Lower leg skin (tissue), 4 donors: ENCODE data around the gene MAGI2. TPM values are rescaled to one million over a fixed set of nuclear protein-coding genes. Genes with fewer than 3 reads are reported as not detected.
A peak's percentile ranks its signal among the peaks of the same experiment; 100 is the strongest.

Experiments
- DNase-seq, 2 donors: peaks; one replicate each; pipeline ENCODE4 v3.0.0-alpha.2; 2019; ENCODE audit warnings: low spot score in 2 of 2
- H3K4me3 ChIP-seq: fragments of 200-600 bp; sonication (generic); 2 replicates; pipeline ENCODE4 v1.5.1; 2017; ENCODE audit warnings: mild to moderate bottlenecking, low read depth; ENCODE audit not compliant: poor library complexity, severe bottlenecking
- POLR2A ChIP-seq, 2 donors: fragments of 450-650 bp; IDR thresholded peaks; one replicate each; pipeline ENCODE4 v1.6.1; 2016 to 2017; ENCODE audit warnings: antibody characterized with exemption in 2 of 2, mild to moderate bottlenecking in 1 of 2, moderate library complexity in 1 of 2
- WGBS, 2 donors: methylation state at CpG; one replicate each; pipeline ENCODE4 v1.1.5; 2018; 5-methylcytosine and 5-hydroxymethylcytosine counted together
- intact Hi-C: fragments of 100-400 bp; cut with DNase I; formaldehyde crosslinking; loops from one replicate; pipeline ENCODE4 v1.15.0; 2023; ENCODE audit warnings: low total_unique reads
- total RNA-seq, 4 donors: library from RNA; depleted of rRNA; stranded (reverse); fragments of >200 nt; gene quantifications; one replicate each; pipeline ENCODE4 v1.1.0, GENCODE V29; 2016
- TF ChIP-seq, protein P1 (sequence below), 3 donors: fragments of 450-650 bp; IDR thresholded peaks; one replicate each; pipeline ENCODE4 v1.5.1; 2016; ENCODE audit warnings: antibody characterized with exemption in 3 of 3, mild to moderate bottlenecking in 3 of 3, moderate library complexity in 2 of 3

Gene MAGI2
- total RNA-seq, 4 donors from 2014 or later, result 1.6 to 3.0 (median 2.1) TPM

DNA sequence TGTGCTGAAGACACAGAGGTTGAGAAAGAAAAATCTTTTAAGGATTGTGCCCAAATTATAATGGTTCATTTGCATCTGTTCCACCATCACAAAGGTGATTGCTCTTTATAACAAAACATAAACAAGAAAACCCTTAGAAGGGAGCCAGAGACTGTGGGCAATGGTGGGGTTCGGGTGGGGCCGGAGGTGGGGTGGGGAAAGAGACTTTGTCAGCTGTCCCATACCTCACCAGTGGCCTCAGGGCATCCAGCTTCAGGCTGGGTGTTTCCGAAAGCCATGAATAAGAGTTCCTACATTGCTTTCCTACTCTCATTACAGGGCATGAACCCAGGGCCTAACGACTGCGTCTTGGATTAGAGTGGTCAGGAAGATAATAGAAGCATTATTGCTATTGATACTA is 1427.0 kb downstream of the MAGI2 start:
- TF ChIP-seq, protein P1, sequence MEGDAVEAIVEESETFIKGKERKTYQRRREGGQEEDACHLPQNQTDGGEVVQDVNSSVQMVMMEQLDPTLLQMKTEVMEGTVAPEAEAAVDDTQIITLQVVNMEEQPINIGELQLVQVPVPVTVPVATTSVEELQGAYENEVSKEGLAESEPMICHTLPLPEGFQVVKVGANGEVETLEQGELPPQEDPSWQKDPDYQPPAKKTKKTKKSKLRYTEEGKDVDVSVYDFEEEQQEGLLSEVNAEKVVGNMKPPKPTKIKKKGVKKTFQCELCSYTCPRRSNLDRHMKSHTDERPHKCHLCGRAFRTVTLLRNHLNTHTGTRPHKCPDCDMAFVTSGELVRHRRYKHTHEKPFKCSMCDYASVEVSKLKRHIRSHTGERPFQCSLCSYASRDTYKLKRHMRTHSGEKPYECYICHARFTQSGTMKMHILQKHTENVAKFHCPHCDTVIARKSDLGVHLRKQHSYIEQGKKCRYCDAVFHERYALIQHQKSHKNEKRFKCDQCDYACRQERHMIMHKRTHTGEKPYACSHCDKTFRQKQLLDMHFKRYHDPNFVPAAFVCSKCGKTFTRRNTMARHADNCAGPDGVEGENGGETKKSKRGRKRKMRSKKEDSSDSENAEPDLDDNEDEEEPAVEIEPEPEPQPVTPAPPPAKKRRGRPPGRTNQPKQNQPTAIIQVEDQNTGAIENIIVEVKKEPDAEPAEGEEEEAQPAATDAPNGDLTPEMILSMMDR (IDR thresholded peaks at IDR 0.05), result no peak
- no peak for TF ChIP-seq POLR2A (IDR thresholded peaks at IDR 0.05)
- no peak for DNase-seq
- WGBS, 2 donors, result 55 to 60% methylated on average over 5 of the region's 5 CpGs
- H3K4me3 ChIP-seq, result no peak overlapping the region
- intact Hi-C loops, result no loop called here

DNA sequence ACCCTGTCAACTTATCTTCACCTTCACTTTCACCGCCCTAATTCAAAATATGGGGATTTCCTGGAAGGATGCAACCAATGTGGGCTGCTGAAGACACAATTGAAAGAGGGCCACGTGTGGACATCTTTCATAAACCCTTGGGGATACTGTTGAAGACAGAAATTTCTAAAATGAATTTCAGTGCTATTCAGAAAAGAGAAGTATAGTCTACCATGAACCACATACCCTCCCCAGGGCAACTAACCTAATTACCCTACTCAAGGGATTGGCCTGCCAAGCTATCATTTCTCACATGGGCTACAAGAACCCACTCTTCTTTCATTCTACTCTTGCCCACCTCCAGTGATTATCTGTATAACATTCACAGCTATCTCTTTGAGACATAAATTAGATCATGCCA is 1428.9 kb downstream of the MAGI2 start:
- no peak for DNase-seq

DNA sequence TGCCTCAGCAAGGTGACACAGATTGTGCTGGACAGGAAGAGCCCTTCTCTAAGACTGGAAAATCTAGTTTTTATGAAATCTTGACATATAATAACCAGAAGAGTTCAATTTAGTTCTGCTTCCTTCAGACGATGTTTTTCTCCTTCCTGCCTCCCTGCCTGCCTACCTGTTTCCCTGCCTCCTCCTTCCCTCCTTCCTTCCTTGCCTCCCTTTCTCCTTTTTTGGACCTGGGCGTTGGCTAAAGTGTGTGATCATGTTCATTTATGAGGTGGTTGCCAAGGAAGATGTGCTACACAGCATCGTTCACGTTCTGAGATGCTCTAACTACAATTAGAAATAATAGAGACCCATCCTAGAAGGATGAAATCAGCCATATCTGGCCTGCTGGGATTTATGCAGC is 1430.3 kb downstream of the MAGI2 start:
- TF ChIP-seq POLR2A (IDR thresholded peaks at IDR 0.05), result no peak
- TF ChIP-seq, protein P1 (IDR thresholded peaks at IDR 0.05), result no peak
- whole genome bisulfite sequencing, 2 donors, result 37 to 56% methylated on average over 4 of the region's 4 CpGs
- H3K4me3 ChIP-seq, result no peak overlapping the region
- DNase-seq, result no peak
- intact Hi-C loops, result no loop called here

More for the DNA sequence above, 1428.9 kb downstream of the MAGI2 start:
- intact Hi-C loops, result no loop called here
- TF ChIP-seq, protein P1 (IDR thresholded peaks at IDR 0.05), result no peak
- TF ChIP-seq POLR2A (IDR thresholded peaks at IDR 0.05), result no peak
- no peak overlapping the region for H3K4me3 ChIP-seq
- 80 to 84% methylated on average over 2 of the region's 2 CpGs for WGBS, 2 donors

DNA sequence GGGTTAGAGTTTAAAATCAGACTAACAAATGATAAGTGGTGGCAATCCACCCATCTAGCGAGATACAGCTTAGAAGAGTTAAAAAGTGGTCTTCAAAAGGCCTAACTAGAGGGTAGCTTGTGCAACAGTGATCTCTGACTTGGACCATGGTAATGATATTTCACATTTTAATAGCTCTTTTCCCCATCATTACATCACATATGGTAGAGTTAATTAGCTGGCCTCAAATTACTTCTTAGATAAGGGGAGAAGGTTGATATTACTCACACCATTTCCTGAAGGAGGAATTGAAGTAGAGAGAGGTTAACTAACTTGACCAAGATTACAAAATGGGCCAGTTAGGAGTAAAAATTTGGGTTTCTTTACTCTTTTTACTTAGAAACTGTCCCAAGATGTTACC is 1431.3 kb downstream of the MAGI2 start:
- DNase-seq, result no peak
- no peak overlapping the region for H3K4me3 ChIP-seq
- no peak for TF ChIP-seq POLR2A (IDR thresholded peaks at IDR 0.05)
- TF ChIP-seq, protein P1 (IDR thresholded peaks at IDR 0.05), result no peak
- intact Hi-C loops, result no loop called here
- 91 to 93% methylated on average over 1 of the region's 1 CpG for WGBS, 2 donors

DNA sequence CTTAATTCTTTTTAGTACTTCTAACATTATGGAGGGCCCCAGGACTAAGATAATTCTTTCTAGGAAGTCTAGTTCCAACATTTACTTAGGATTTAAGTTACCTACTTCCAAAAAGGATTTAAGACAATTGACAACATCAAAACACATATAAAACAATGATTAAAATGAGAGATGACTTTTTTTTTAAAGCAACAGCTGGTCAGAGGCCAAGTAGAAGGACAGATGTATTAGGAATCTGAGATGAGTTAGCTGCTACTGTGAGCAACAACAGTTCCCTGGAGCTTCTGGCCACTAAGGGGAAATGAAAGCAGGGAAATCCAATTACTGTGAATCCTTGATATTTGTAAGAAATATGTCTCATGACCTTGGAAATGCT is 1432.6 kb downstream of the MAGI2 start:
- intact Hi-C loops, result no loop called here
- TF ChIP-seq, protein P1 (IDR thresholded peaks at IDR 0.05), result no peak
- no peak for TF ChIP-seq POLR2A (IDR thresholded peaks at IDR 0.05)
- DNase-seq, result no peak
- no peak overlapping the region for H3K4me3 ChIP-seq

DNA sequence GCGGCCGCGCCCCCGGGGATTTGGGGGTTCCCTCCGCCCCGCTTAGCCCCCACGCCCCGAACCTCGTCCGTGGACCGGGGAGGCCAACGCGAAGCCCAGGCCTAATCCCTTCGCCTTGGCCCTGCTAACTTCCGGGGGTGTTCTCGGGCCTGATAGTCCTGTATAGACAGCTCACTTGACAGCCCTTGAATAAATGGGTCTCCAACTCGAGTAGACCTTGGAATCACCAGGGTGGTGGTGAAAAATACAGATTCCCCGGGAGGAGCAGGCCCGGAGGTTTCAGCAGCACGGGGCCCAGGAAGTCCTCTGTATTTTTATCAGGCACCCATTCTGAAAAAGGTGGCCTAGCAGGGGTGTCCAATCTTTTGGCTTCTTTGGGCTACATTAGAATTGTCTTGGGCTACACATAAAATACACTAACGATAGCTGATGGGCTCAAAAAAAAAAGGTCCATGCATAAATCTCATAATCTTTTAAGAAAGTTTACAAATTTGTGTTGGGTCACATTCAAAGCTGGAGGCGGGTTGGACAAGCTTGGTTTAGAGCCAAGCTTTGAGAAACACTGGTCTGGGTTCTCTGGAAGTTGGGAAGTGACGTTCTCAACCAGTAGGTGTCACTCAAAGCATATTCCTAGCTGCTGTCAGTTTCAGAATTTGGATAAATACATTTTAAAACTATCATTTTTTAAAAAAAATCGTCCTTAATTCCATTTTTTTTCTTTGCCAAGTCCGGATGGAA is 1433.2 kb downstream of the MAGI2 start:
- no peak for TF ChIP-seq POLR2A (IDR thresholded peaks at IDR 0.05)
- TF ChIP-seq, protein P1 (IDR thresholded peaks at IDR 0.05), result no peak
- WGBS, 2 donors, result 2% methylated on average over 13 to 25 of the region's 25 CpGs
- peak overlapping the region; percentile 54 for H3K4me3 ChIP-seq
- intact Hi-C loops, result no loop called here
- DNase-seq, result peak in 1 of 2 donors; percentile 73
